OCI-LY1 (cell line): ENCODE data around the gene TM4SF1.

Source experiments
- H2AFZ ChIP-seq: fragments of 200-600 bp; sonication (generic), shearing (Covaris generic); 2 replicates; pipeline ENCODE4 v1.6.0; 2014; ENCODE audit warnings: antibody characterized with exemption, mild to moderate bottlenecking, low read length
- H3F3A ChIP-seq: fragments of 200-600 bp; sonication (generic), shearing (Covaris generic); 2 replicates; pipeline ENCODE4 v1.6.0; 2014; ENCODE audit warnings: mild to moderate bottlenecking, antibody characterized with exemption, low read length, moderate library complexity; ENCODE audit not compliant: insufficient read depth
- H3K27ac ChIP-seq: fragments of 200-600 bp; sonication (generic); 2 replicates; pipeline ENCODE4 v1.5.1; 2014; ENCODE audit warnings: low read length, mixed run types, mild to moderate bottlenecking, low read depth; ENCODE audit not compliant: poor library complexity, severe bottlenecking
- H3K27me3 ChIP-seq: fragments of 200-600 bp; sonication (generic); 2 replicates; pipeline ENCODE4 v1.6.0; 2014; ENCODE audit warnings: antibody characterized with exemption, mild to moderate bottlenecking, low read length, moderate library complexity; ENCODE audit not compliant: insufficient read depth
- H3K36me3 ChIP-seq: fragments of 200-600 bp; sonication (generic); 2 replicates; pipeline ENCODE4 v1.6.1; 2014; ENCODE audit warnings: mild to moderate bottlenecking, antibody characterized with exemption, low read length, moderate library complexity, mixed read lengths; ENCODE audit not compliant: insufficient read depth
- H3K4me1 ChIP-seq: fragments of 200-600 bp; sonication (generic); 2 replicates; pipeline ENCODE4 v1.5.1; 2014; ENCODE audit warnings: mild to moderate bottlenecking, low read length, moderate library complexity; ENCODE audit not compliant: insufficient read depth, severe bottlenecking
- H3K4me2 ChIP-seq: fragments of 200-600 bp; sonication (generic), shearing (Covaris generic); 2 replicates; pipeline ENCODE4 v1.6.1; 2014; ENCODE audit warnings: low read length
- H3K4me3 ChIP-seq: fragments of 200-600 bp; sonication (generic); 2 replicates; pipeline ENCODE4 v1.5.1; 2014; ENCODE audit warnings: low read length, low read depth, mild to moderate bottlenecking, mixed read lengths; ENCODE audit not compliant: poor library complexity, severe bottlenecking
- H3K79me2 ChIP-seq: fragments of 200-600 bp; shearing (Covaris generic); 2 replicates; pipeline ENCODE4 v1.6.1; 2016; ENCODE audit warnings: mixed run types, low read length, mixed read lengths; ENCODE audit not compliant: insufficient read depth
- H3K9ac ChIP-seq: fragments of 200-600 bp; sonication (generic), shearing (Covaris generic); 2 replicates; pipeline ENCODE4 v1.6.1; 2014; ENCODE audit warnings: mild to moderate bottlenecking, low read length, mixed read lengths
- H3K9me2 ChIP-seq: fragments of 200-600 bp; sonication (generic), shearing (Covaris generic); 2 replicates; pipeline ENCODE4 v1.6.1; 2014; ENCODE audit warnings: low read depth, mild to moderate bottlenecking, low read length, mixed read lengths
- H3K9me3 ChIP-seq: fragments of 200-600 bp; shearing (Covaris generic); 2 replicates; pipeline ENCODE4 v1.6.1; 2014; ENCODE audit warnings: low read length, mixed read lengths
- H4K20me1 ChIP-seq: fragments of 200-600 bp; sonication (generic), shearing (Covaris generic); 2 replicates; pipeline ENCODE4 v1.6.0; 2016; ENCODE audit warnings: mild to moderate bottlenecking, low read length; ENCODE audit not compliant: insufficient read depth
- CTCF ChIP-seq: fragments of 200-600 bp; sonication (generic), shearing (Covaris generic); IDR thresholded peaks from 2 replicates; pipeline ENCODE4 v1.5.1; 2017; ENCODE audit warnings: mild to moderate bottlenecking, antibody characterized with exemption, low read length, moderate library complexity, mixed read lengths
- EZH2 ChIP-seq: fragments of 200-600 bp; sonication (generic), shearing (Covaris generic); IDR thresholded peaks from 2 replicates; pipeline ENCODE4 v1.8.0; 2017; ENCODE audit warnings: borderline replicate concordance, mixed run types, mild to moderate bottlenecking, antibody characterized with exemption, low read length, moderate library complexity, mixed read lengths

Gene TM4SF1

GRCh38 chr3:149411583-149411982 is 34.1 kb upstream of the TM4SF1 start:
- Histone ChIP-seq H3K4me2 (no peak overlapping the region), H3K4me1 (no peaks in the 10 kb centered on the region), H3F3A (no peaks in the 10 kb centered on the region), H3K79me2 (no peaks in the 10 kb centered on the region), H2AFZ (no peak overlapping the region), H3K4me3 (no peak overlapping the region), H3K27me3 (no peaks in the 10 kb centered on the region), H4K20me1 (no peaks in the 10 kb centered on the region), H3K9ac (no peak overlapping the region), H3K9me2 (no peaks in the 10 kb centered on the region), H3K27ac (no peak overlapping the region), H3K36me3 (no peaks in the 10 kb centered on the region), H3K9me3 (no peaks in the 10 kb centered on the region)
- TF ChIP-seq EZH2 (no peak), CTCF (no peak)

- Histone ChIP-seq H3K4me1 (no peaks in the 10 kb centered on the region), H3F3A (no peaks in the 10 kb centered on the region), H3K9me3 (no peaks in the 10 kb centered on the region), H2AFZ (no peak overlapping the region), H3K36me3 (no peaks in the 10 kb centered on the region), H3K79me2 (no peaks in the 10 kb centered on the region), H3K9me2 (no peaks in the 10 kb centered on the region), H4K20me1 (no peaks in the 10 kb centered on the region), H3K4me3 (no peak overlapping the region), H3K4me2 (no peak overlapping the region), H3K9ac (no peak overlapping the region), H3K27ac (no peak overlapping the region), H3K27me3 (no peaks in the 10 kb centered on the region)
- TF ChIP-seq CTCF: no peak
- no peak for TF ChIP-seq EZH2
Measured at GRCh38 chr3:149409351-149409750, 31.9 kb upstream of the TM4SF1 start.

GRCh38 chr3:149407898-149408297 is 30.4 kb upstream of the TM4SF1 start:
- Histone ChIP-seq H3K36me3 (no peaks in the 10 kb centered on the region), H3F3A (no peaks in the 10 kb centered on the region), H3K4me2 (no peak overlapping the region), H3K79me2 (no peaks in the 10 kb centered on the region), H3K9me3 (no peaks in the 10 kb centered on the region), H3K27me3 (no peaks in the 10 kb centered on the region), H2AFZ (no peak overlapping the region), H3K9me2 (no peaks in the 10 kb centered on the region), H3K9ac (no peak overlapping the region), H4K20me1 (no peaks in the 10 kb centered on the region), H3K27ac (no peak overlapping the region), H3K4me3 (no peak overlapping the region), H3K4me1 (no peaks in the 10 kb centered on the region)
- TF ChIP-seq EZH2 (no peak), CTCF (no peak)
